Measurements from ENCODE around the gene SPAST. TPM values are rescaled to one million over a fixed set of nuclear protein-coding genes. Genes with fewer than 3 reads are reported as not detected.

The SPAST gene
- total RNA-seq (2022; extraction: Qiagen RNA extraction; ENCODE audit: low read depth): 10.2 to 18.1 TPM (median 14.7 TPM) in 5 replicates

DNA sequence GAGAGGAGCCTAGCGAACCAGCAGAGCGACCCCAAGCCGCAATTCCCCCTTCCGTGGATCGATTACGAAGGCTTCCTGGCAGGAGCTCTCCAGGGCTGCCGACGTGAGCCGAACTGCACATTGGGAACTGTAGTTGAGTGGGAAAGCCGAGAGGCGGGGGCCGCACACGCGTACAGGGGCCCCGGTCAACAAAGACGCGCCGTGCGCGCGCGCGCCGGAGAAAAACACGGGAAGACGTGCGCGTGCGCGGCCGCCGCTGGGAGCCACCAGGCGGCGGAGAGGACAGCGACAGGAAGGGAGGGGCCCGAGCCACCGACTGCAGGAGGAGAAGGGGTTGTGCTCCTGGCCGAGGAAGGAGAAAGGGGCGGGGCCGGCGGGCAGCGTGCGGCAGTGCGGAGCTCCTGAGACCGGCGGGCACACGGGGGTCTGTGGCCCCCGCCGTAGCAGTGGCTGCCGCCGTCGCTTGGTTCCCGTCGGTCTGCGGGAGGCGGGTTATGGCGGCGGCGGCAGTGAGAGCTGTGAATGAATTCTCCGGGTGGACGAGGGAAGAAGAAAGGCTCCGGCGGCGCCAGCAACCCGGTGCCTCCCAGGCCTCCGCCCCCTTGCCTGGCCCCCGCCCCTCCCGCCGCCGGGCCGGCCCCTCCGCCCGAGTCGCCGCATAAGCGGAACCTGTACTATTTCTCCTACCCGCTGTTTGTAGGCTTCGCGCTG is at the start of gene SPAST:
SPAST (plus strand) TSS at position 247 of the 711 bp plus-strand sequence; CDS start at position 523, 276 bp downstream.

DNA sequence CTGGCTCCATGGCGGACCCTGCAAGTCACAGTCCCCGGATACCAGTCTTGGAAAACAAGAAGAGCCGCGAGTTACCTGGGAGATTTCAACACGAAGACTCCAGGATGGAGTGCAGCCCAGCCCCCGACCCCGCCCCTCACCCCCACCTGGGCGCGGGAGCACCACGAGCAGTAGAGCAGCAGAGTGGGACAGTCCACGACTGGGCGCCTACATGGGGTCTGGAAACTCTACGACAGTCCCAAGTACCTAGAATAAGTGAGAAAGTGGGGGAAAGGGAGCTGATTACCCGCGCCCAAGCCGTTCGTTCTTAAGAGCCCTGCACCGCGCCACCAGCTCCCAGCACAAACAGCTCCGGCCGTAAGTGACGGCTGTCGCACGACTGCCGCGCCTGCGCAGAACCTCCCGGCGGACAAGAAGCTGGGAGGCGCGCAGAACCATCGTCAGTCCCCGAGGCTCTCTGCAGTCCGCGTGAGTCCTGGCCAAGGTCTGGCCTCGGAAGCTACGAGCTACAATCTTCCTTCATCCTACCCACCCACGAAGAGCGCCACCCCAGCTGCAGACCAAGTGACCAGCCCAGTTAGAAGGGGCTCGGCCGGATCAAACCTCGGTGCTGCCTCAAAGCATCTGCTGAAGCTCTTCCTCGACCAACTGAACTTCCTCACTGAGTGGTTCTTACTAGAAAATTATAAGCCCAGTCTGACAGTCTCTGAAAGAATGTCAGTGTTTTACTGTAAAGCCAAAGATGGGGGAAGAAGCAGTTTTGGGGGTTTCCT is 23.7 kb upstream of the SPAST start, which contains the start of gene DPY30:
DPY30 (minus strand) TSS at position 359 of the 773 bp plus-strand sequence; CDS start at position 10, 349 bp downstream.

Other genes starting within 250 kb of the SPAST start
- gene MEMO1, start 52.5 kb upstream of the SPAST start, total RNA-seq (2022; extraction: Qiagen RNA extraction; ENCODE audit: low read depth): 66.6 to 87.4 TPM (median 79.4 TPM) in 5 replicates
- 86.8 to 122 TPM (median 115 TPM) in 5 replicates for gene DPY30, start 23.8 kb upstream of the SPAST start, total RNA-seq (2022; extraction: Qiagen RNA extraction; ENCODE audit: low read depth)
- 10.2 to 17.0 TPM (median 15.9 TPM) in 5 replicates for gene SLC30A6, start 102.3 kb downstream of the SPAST start, total RNA-seq (2022; extraction: Qiagen RNA extraction; ENCODE audit: low read depth)
- not detected in 5 replicates for gene NLRC4, start 201.3 kb downstream of the SPAST start, total RNA-seq (2022; extraction: Qiagen RNA extraction; ENCODE audit: low read depth)
- gene YIPF4, start 214.3 kb downstream of the SPAST start, total RNA-seq (2022; extraction: Qiagen RNA extraction; ENCODE audit: low read depth): 26.1 to 63.7 TPM (median 54.0 TPM) in 5 replicates